Liver (tissue), 3 donors: ENCODE measurements around the gene XYLT1.

Source experiments
- CTCF ChIP-seq: fragments of 150-350 bp; IDR thresholded peaks from 2 replicates; pipeline ENCODE4 v1.5.1; 2017; ENCODE audit warnings: improper control_type of control experiment, low read depth, low read length; ENCODE audit not compliant: missing input control
- EGR1 ChIP-seq, 2 donors: IDR thresholded peaks; 2 replicates each; pipeline ENCODE4 v1.6.1; 2016 to 2018; ENCODE audit warnings: antibody characterized with exemption in 2 of 2, low read depth in 2 of 2
- FOXA1 ChIP-seq: IDR thresholded peaks from 2 replicates; pipeline ENCODE4 v1.6.1; 2016; ENCODE audit warnings: antibody characterized with exemption
- GABPA ChIP-seq, 2 donors: IDR thresholded peaks in 1 of 2; conservative IDR thresholded peaks in 1 of 2; 2 replicates each; pipeline ENCODE4 v1.6.1; 2016; ENCODE audit warnings: antibody characterized with exemption in 2 of 2, mild to moderate bottlenecking in 1 of 2, moderate library complexity in 1 of 2
- HNF4A ChIP-seq, 2 donors: conservative IDR thresholded peaks; 2 replicates each; pipeline ENCODE4 v1.6.1; 2016; ENCODE audit warnings: antibody characterized with exemption in 2 of 2, mild to moderate bottlenecking in 2 of 2
- HNF4G ChIP-seq: IDR thresholded peaks from 2 replicates; pipeline ENCODE4 v1.6.1; 2016; ENCODE audit warnings: antibody characterized with exemption
- JUND ChIP-seq, 2 donors: IDR thresholded peaks; 2 replicates each; pipeline ENCODE4 v1.6.1; 2016; ENCODE audit warnings: antibody characterized with exemption in 2 of 2
- MAX ChIP-seq: IDR thresholded peaks from 2 replicates; pipeline ENCODE4 v1.6.1; 2016; ENCODE audit warnings: antibody characterized with exemption
- NR2F2 ChIP-seq: IDR thresholded peaks from 2 replicates; pipeline ENCODE4 v1.6.1; 2016; ENCODE audit warnings: antibody characterized with exemption
- RAD21 ChIP-seq, 2 donors: IDR thresholded peaks; 2 replicates each; pipeline ENCODE4 v1.6.1; 2016; ENCODE audit warnings: antibody characterized with exemption in 2 of 2, mild to moderate bottlenecking in 2 of 2
- REST ChIP-seq: IDR thresholded peaks from 2 replicates; pipeline ENCODE4 v1.6.1; 2016; ENCODE audit warnings: antibody characterized with exemption, mild to moderate bottlenecking
- RXRA ChIP-seq, 2 donors: IDR thresholded peaks; 2 replicates each; pipeline ENCODE4 v1.6.1; 2017 to 2018; ENCODE audit warnings: antibody characterized with exemption in 2 of 2, mild to moderate bottlenecking in 1 of 2
- TAF1 ChIP-seq: conservative IDR thresholded peaks from 2 replicates; pipeline ENCODE4 v1.6.1; 2016; ENCODE audit warnings: antibody characterized with exemption, mild to moderate bottlenecking
- YY1 ChIP-seq: IDR thresholded peaks from 2 replicates; pipeline ENCODE4 v1.6.1; 2016; ENCODE audit warnings: antibody characterized with exemption, mild to moderate bottlenecking
- donor health status: healthy.
- donor health status: healthy.

- TF ChIP-seq CTCF (no peak), TAF1 (no peak), REST (no peak), HNF4A (conservative IDR thresholded peaks at IDR 0.05) (no peak), MAX (no peak), FOXA1 (no peak), RXRA (IDR thresholded peaks at IDR 0.05) (no peak), RAD21 (IDR thresholded peaks at IDR 0.05) (no peak), GABPA (IDR thresholded peaks at IDR 0.05 in 1 of 2, conservative IDR thresholded peaks at IDR 0.05 in 1 of 2) (no peak), HNF4G (no peak), JUND (IDR thresholded peaks at IDR 0.05) (no peak), YY1 (no peak), EGR1 (IDR thresholded peaks at IDR 0.05; ENCODE audit: low read depth in 2 of 2) (no peak), NR2F2 (no peak)
These were observed 326.3 kb downstream of the XYLT1 start for GRCh38 chr16:17144431-17144830.
